Sigmoid colon (tissue), 4 donors: Measurements from ENCODE around the gene NBAS.

Experiments used
- CTCF ChIP-seq, 4 experiments: fragments of 450-650 bp in 3 of 4; fragments of 200-600 bp in 1 of 4; IDR thresholded peaks; one replicate each; pipeline ENCODE4 v1.5.1; 2016 to 2019; ENCODE audit warnings: antibody characterized with exemption in 4 of 4, mild to moderate bottlenecking in 3 of 4, moderate library complexity in 2 of 4
- EP300 ChIP-seq, 4 donors: sonication (generic); formaldehyde crosslinking; IDR thresholded peaks; one replicate each; pipeline ENCODE4 v1.6.1; 2017; ENCODE audit warnings: antibody characterized with exemption in 4 of 4
- POLR2A ChIP-seq, 2 donors: fragments of 450-650 bp; IDR thresholded peaks; one replicate each; pipeline ENCODE4 v1.6.1; 2016; ENCODE audit warnings: antibody characterized with exemption in 2 of 2, mild to moderate bottlenecking in 2 of 2, moderate library complexity in 2 of 2
- POLR2AphosphoS5 ChIP-seq, 4 donors: sonication (generic); formaldehyde crosslinking; IDR thresholded peaks; one replicate each; pipeline ENCODE4 v1.6.1; 2017; ENCODE audit warnings: antibody characterized with exemption in 4 of 4

- no peak for TF ChIP-seq CTCF (IDR thresholded peaks at IDR 0.05)
- no peak for TF ChIP-seq POLR2A (IDR thresholded peaks at IDR 0.05)
- TF ChIP-seq POLR2AphosphoS5 (IDR thresholded peaks at IDR 0.05), result no peak
- TF ChIP-seq EP300 (IDR thresholded peaks at IDR 0.05), result no peak
Measured at GRCh38 chr2:15357922-15358321, 203.2 kb downstream of the NBAS start.
